22Rv1 (cell line): ENCODE results near the gene TPCN2.

ENCODE experiments used
- H3K27ac ChIP-seq: fragments of 450-650 bp; 2 replicates; pipeline ENCODE4 v1.5.1; 2017
- ZFX ChIP-seq: fragments of 450-650 bp; IDR thresholded peaks from 2 replicates; pipeline ENCODE4 v1.6.1; 2017; ENCODE audit warnings: antibody characterized with exemption, borderline replicate concordance
- TF ChIP-seq, protein P1 (sequence below): fragments of 450-650 bp; IDR thresholded peaks from 2 replicates; pipeline ENCODE4 v1.5.1; 2017; ENCODE audit warnings: mild to moderate bottlenecking

The TPCN2 gene

DNA sequence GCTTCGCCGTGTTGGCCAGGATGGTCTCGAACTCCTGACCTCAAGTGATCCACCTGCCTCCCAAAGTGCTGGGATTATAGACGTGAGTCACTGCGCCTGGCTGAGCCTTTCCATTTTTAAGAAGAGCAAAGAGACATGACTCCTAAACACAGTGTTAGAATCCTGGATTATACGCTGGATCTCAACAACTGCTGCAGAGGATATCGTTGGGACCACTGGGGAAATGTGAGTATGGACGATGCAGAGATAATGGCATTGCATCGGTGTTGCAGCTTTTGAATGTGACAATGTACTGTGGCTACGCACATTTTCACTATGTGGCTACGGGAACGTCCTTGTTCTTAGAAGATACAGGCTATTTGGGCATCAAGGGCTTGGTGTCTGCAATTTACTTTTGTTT is 41.9 kb upstream of the TPCN2 start:
- no peak for TF ChIP-seq ZFX
- TF ChIP-seq, protein P1, sequence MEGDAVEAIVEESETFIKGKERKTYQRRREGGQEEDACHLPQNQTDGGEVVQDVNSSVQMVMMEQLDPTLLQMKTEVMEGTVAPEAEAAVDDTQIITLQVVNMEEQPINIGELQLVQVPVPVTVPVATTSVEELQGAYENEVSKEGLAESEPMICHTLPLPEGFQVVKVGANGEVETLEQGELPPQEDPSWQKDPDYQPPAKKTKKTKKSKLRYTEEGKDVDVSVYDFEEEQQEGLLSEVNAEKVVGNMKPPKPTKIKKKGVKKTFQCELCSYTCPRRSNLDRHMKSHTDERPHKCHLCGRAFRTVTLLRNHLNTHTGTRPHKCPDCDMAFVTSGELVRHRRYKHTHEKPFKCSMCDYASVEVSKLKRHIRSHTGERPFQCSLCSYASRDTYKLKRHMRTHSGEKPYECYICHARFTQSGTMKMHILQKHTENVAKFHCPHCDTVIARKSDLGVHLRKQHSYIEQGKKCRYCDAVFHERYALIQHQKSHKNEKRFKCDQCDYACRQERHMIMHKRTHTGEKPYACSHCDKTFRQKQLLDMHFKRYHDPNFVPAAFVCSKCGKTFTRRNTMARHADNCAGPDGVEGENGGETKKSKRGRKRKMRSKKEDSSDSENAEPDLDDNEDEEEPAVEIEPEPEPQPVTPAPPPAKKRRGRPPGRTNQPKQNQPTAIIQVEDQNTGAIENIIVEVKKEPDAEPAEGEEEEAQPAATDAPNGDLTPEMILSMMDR, result no peak
- no peak overlapping the region for H3K27ac ChIP-seq

DNA sequence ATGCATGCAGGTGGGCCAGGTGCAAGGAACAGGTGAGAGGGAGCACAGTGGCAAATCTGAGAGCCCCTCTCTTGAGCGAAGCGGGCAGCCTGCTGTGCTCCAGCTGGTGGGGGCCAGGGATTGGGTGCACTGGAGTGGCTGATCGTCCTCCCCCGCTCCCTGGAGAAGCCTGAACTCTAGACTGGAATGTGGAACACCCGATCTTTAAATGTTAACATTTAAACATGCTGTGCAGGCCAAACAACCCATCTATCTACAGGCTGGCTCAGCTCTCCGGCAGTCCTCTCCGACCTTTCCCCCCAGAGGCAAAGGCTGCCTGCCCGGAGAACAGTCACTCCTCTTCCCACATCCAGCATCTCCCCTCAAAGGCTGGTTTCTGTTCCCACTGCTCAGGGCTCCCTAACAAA is 40.8 kb upstream of the TPCN2 start:
- TF ChIP-seq, protein P1, result no peak
- no peak for TF ChIP-seq ZFX

DNA sequence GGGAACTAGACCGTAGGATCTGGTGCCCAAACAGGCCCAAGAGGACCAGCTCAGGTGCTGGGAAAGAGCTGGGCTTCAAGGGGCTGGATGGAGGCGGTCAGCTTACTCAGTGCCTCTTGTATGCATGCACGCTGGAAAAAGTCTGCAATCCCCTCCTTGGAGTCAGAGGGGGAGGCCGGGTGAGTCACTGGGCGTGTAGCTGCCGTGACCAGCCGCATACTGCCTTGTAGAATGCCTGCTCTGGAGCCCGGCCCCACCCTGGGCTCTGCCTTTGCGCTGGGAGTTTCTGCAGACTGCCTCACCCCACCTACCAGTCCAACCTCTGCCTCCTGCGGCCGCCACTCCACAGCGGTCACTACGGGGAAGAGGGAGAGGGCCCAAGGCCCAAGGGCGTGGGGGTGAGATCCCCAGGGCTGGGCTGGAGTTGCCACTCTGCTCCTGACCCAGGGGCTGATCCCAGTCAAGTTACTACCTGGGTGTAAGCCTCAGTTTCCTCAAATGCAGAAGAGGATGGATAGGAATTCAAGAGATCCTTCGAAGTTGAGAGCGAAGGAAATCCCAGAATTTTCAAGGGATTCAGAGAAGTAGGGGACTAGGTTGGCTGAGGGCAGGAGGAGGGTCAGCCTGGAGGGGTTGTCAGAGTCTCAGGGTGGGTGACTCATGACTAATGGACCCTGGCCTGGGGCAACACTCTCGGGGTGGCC is 39.8 kb upstream of the TPCN2 start:
- H3K27ac ChIP-seq, result no peak overlapping the region
- TF ChIP-seq ZFX, result no peak
- TF ChIP-seq, protein P1, result no peak

More for the DNA sequence above, 40.8 kb upstream of the TPCN2 start:
- H3K27ac ChIP-seq, result no peak overlapping the region

DNA sequence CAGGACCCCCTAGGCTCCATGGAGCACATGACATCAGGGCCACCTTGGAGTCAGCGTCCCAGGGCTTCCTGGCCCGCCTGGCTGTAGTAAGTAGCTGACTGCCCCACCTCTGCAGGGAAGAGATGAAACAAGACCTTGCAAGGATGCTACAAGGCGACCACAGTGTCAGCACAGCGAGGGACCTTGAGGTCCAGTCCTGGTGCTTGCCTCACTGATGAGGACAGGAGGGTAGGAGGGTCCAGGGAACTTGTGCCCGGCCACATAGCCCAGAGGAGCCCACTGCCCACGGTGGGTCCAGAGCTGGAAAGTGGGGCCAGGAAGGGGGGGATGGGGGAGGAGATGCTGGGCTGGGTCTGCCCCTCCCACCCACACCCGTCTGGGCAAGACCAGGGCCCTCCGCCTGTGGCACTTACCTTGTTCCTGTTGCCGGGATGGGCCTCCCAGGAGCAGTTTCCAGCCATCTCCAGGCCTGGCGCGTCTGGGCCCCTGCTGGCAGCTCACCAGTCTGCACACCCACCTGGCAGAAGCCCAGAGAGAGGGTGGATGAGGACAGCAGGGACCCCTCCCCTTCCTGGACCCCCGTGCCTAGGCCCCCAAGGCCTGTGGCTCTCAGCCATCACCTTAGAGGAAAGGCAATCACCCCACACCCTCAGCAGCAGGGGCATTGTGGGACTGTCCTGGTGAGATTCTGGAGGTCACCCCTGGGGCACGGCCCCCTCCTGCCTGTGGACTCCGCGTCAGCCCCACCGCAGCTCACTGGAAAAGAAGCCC is 39.1 kb upstream of the TPCN2 start:
- no peak overlapping the region for H3K27ac ChIP-seq
- TF ChIP-seq, protein P1, result no peak
- no peak for TF ChIP-seq ZFX

DNA sequence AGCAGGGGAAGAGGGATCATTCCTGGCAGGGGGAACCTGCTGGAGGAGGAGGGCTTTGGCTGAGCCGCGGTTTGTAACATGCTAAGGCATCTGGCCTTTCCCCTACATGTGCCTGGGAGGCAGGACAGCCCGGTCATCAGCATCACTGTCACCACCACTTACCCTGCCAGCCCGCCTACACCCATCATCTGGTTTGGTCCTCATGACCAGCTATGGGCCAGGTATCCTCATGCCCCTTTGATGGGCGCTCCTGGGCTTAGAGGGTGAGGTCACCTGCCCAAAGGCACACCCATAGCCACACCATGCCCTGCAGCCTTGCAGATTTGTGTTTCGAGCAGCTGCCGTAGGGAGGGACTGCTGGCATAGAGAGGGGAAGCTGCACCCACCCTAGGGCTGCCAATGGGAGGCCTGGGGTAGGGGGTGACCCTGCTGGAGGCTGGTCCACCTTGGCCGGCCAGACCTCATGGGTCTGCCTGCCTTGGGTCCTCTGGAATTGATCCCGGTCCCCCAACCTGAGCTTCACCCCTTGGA is 38.3 kb upstream of the TPCN2 start:
- TF ChIP-seq, protein P1, result no peak
- TF ChIP-seq ZFX, result no peak
- H3K27ac ChIP-seq, result no peak overlapping the region

DNA sequence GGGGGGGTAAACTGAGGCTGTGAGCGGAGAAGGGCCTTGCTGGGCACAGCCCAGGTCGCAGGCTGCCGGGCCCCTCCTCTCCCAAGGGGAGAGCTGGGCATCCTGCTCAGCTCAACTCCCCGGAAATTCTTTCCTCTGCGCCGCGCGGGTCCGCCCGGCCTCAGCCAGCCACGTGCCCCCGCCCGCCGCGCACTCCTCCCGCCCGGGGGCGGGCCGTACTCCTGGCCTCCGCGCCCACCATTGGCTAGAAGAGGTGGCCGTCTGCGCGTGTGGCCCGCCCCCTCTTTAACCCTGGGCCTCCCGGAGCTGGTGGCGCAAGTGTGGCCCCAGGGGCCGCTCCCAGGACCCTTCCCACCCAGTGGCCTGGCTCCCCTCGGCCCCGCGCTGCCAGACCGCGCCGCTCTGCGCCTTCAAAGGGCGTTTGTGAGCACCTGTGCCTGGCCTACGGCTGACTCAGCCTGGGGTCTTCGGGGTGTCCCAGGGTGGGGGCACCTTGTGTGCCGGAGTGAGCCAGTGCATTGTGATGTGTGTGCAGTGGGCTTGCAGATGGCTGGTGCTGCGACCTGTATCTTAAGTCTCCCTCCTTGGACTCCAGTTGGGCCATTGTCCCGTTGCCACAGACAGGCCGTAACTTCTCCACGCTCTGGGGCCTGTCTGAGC is 37.6 kb upstream of the TPCN2 start:
- H3K27ac ChIP-seq, result no peak overlapping the region
- TF ChIP-seq, protein P1, result no peak
- no peak for TF ChIP-seq ZFX
